Activated naive CD4-positive, alpha-beta T cell treated with anti-CD3 and anti-CD28 coated beads, Interleukin-2, amount 50 U/mL, for 24 hours (primary cell): ENCODE results near the gene FBN3.

Source experiments
- H3K27ac Mint-ChIP-seq: one replicate; pipeline ENCODE4 v1.8.0; 2021; ENCODE audit warnings: mild to moderate bottlenecking, mixed read lengths
- H3K27me3 Mint-ChIP-seq: one replicate; pipeline ENCODE4 v1.8.0; 2021; ENCODE audit warnings: mixed read lengths
- H3K36me3 Mint-ChIP-seq: one replicate; pipeline ENCODE4 v1.8.0; 2021; ENCODE audit warnings: mixed read lengths
- H3K4me1 Mint-ChIP-seq: one replicate; pipeline ENCODE4 v1.8.0; 2021; ENCODE audit warnings: mixed read lengths
- H3K4me3 Mint-ChIP-seq: one replicate; pipeline ENCODE4 v1.8.0; 2021; ENCODE audit warnings: mild to moderate bottlenecking, mixed read lengths
- H3K9me3 Mint-ChIP-seq: one replicate; pipeline ENCODE4 v1.8.0; 2021; ENCODE audit warnings: mixed read lengths

The FBN3 gene

GRCh38 chr19:8137425-8137824, 12.0 kb downstream of the FBN3 start:
- no peak overlapping the region for H3K27ac Mint-ChIP-seq
- H3K27me3 Mint-ChIP-seq, result no peaks in the 10 kb centered on the region
- H3K9me3 Mint-ChIP-seq, result no peaks in the 10 kb centered on the region
- H3K4me1 Mint-ChIP-seq, result no peaks in the 10 kb centered on the region
- H3K4me3 Mint-ChIP-seq, result no peak overlapping the region
- no peaks in the 10 kb centered on the region for H3K36me3 Mint-ChIP-seq

- no peaks in the 10 kb centered on the region for H3K4me1 Mint-ChIP-seq
- no peak overlapping the region for H3K27ac Mint-ChIP-seq
- no peak overlapping the region for H3K4me3 Mint-ChIP-seq
- H3K9me3 Mint-ChIP-seq, result no peaks in the 10 kb centered on the region
- no peaks in the 10 kb centered on the region for H3K27me3 Mint-ChIP-seq
- no peaks in the 10 kb centered on the region for H3K36me3 Mint-ChIP-seq
Observed at GRCh38 chr19:8135946-8136618, 13.3 kb downstream of the FBN3 start.

GRCh38 chr19:8132858-8133458, 16.4 kb downstream of the FBN3 start:
- Mint-ChIP-seq H3K9me3 (no peaks in the 10 kb centered on the region), H3K27me3 (no peaks in the 10 kb centered on the region), H3K4me3 (no peak overlapping the region), H3K36me3 (no peaks in the 10 kb centered on the region), H3K27ac (no peak overlapping the region), H3K4me1 (no peaks in the 10 kb centered on the region)

- Mint-ChIP-seq H3K4me3 (no peak overlapping the region), H3K27ac (no peak overlapping the region), H3K9me3 (no peaks in the 10 kb centered on the region), H3K36me3 (no peaks in the 10 kb centered on the region), H3K4me1 (no peaks in the 10 kb centered on the region), H3K27me3 (no peaks in the 10 kb centered on the region)
Observed at GRCh38 chr19:8131517-8131916, 17.9 kb downstream of the FBN3 start.

GRCh38 chr19:8129061-8129618, 20.3 kb downstream of the FBN3 start:
- Mint-ChIP-seq H3K27me3 (no peaks in the 10 kb centered on the region), H3K4me3 (no peak overlapping the region), H3K36me3 (no peaks in the 10 kb centered on the region), H3K9me3 (no peaks in the 10 kb centered on the region), H3K4me1 (no peaks in the 10 kb centered on the region), H3K27ac (no peak overlapping the region)

GRCh38 chr19:8128551-8128950, 20.8 kb downstream of the FBN3 start:
- H3K9me3 Mint-ChIP-seq, result no peaks in the 10 kb centered on the region

GRCh38 chr19:8127311-8127710, 22.1 kb downstream of the FBN3 start:
- Mint-ChIP-seq H3K36me3 (no peaks in the 10 kb centered on the region), H3K27me3 (no peaks in the 10 kb centered on the region), H3K27ac (no peak overlapping the region), H3K4me3 (no peak overlapping the region), H3K4me1 (no peaks in the 10 kb centered on the region), H3K9me3 (no peaks in the 10 kb centered on the region)

More at GRCh38 chr19:8128551-8128950, 20.8 kb downstream of the FBN3 start:
- Mint-ChIP-seq H3K36me3 (no peaks in the 10 kb centered on the region), H3K27me3 (no peaks in the 10 kb centered on the region), H3K4me3 (no peak overlapping the region), H3K27ac (no peak overlapping the region), H3K4me1 (no peaks in the 10 kb centered on the region)

GRCh38 chr19:8126511-8126910, 22.9 kb downstream of the FBN3 start:
- Mint-ChIP-seq H3K9me3 (no peaks in the 10 kb centered on the region), H3K27me3 (no peaks in the 10 kb centered on the region), H3K4me1 (no peaks in the 10 kb centered on the region), H3K36me3 (no peaks in the 10 kb centered on the region), H3K27ac (no peak overlapping the region), H3K4me3 (no peak overlapping the region)

GRCh38 chr19:8126008-8126407, 23.4 kb downstream of the FBN3 start:
- Mint-ChIP-seq H3K4me3 (no peak overlapping the region), H3K9me3 (no peaks in the 10 kb centered on the region), H3K4me1 (no peaks in the 10 kb centered on the region), H3K27ac (no peak overlapping the region), H3K27me3 (no peaks in the 10 kb centered on the region), H3K36me3 (no peaks in the 10 kb centered on the region)

- no peaks in the 10 kb centered on the region for H3K9me3 Mint-ChIP-seq
- H3K36me3 Mint-ChIP-seq, result no peaks in the 10 kb centered on the region
- H3K27ac Mint-ChIP-seq, result no peak overlapping the region
- no peaks in the 10 kb centered on the region for H3K4me1 Mint-ChIP-seq
- H3K4me3 Mint-ChIP-seq, result no peak overlapping the region
- H3K27me3 Mint-ChIP-seq, result no peaks in the 10 kb centered on the region
Observed at GRCh38 chr19:8123683-8124082, 25.7 kb downstream of the FBN3 start.

- Mint-ChIP-seq H3K9me3 (no peaks in the 10 kb centered on the region), H3K27ac (no peak overlapping the region)
Observed at GRCh38 chr19:8120636-8121480, 28.5 kb downstream of the FBN3 start.

GRCh38 chr19:8117991-8118390, 31.4 kb downstream of the FBN3 start:
- Mint-ChIP-seq H3K4me3 (no peak overlapping the region), H3K9me3 (no peaks in the 10 kb centered on the region), H3K36me3 (no peaks in the 10 kb centered on the region), H3K4me1 (no peaks in the 10 kb centered on the region), H3K27ac (no peak overlapping the region), H3K27me3 (no peaks in the 10 kb centered on the region)

More at GRCh38 chr19:8120636-8121480, 28.5 kb downstream of the FBN3 start:
- Mint-ChIP-seq H3K27me3 (no peaks in the 10 kb centered on the region), H3K4me3 (no peak overlapping the region), H3K36me3 (no peaks in the 10 kb centered on the region), H3K4me1 (no peaks in the 10 kb centered on the region)

- H3K27me3 Mint-ChIP-seq, result no peaks in the 10 kb centered on the region
- no peak overlapping the region for H3K27ac Mint-ChIP-seq
- H3K9me3 Mint-ChIP-seq, result no peaks in the 10 kb centered on the region
- H3K4me3 Mint-ChIP-seq, result no peak overlapping the region
- H3K36me3 Mint-ChIP-seq, result no peaks in the 10 kb centered on the region
- H3K4me1 Mint-ChIP-seq, result no peaks in the 10 kb centered on the region
Observed at GRCh38 chr19:8116437-8117293, 32.7 kb downstream of the FBN3 start.

GRCh38 chr19:8115805-8116396, 33.5 kb downstream of the FBN3 start:
- Mint-ChIP-seq H3K27me3 (no peaks in the 10 kb centered on the region), H3K4me3 (no peak overlapping the region), H3K9me3 (no peaks in the 10 kb centered on the region), H3K27ac (no peak overlapping the region), H3K36me3 (no peaks in the 10 kb centered on the region), H3K4me1 (no peaks in the 10 kb centered on the region)

- H3K4me1 Mint-ChIP-seq, result no peaks in the 10 kb centered on the region
- H3K4me3 Mint-ChIP-seq, result no peak overlapping the region
- no peaks in the 10 kb centered on the region for H3K36me3 Mint-ChIP-seq
- H3K9me3 Mint-ChIP-seq, result no peaks in the 10 kb centered on the region
- H3K27me3 Mint-ChIP-seq, result peaks cover 3% of the 10 kb centered on the region
- H3K27ac Mint-ChIP-seq, result no peak overlapping the region
Observed at GRCh38 chr19:8113017-8113416, 36.4 kb downstream of the FBN3 start.
